ENCODE measurements around the gene CYP24A1.
"Not testable (repeated sequence)": the region's sequence is repeated elsewhere in the genome, so short reads cannot be mapped to it uniquely, and the experiment has no call there.

The CYP24A1 gene

DNA sequence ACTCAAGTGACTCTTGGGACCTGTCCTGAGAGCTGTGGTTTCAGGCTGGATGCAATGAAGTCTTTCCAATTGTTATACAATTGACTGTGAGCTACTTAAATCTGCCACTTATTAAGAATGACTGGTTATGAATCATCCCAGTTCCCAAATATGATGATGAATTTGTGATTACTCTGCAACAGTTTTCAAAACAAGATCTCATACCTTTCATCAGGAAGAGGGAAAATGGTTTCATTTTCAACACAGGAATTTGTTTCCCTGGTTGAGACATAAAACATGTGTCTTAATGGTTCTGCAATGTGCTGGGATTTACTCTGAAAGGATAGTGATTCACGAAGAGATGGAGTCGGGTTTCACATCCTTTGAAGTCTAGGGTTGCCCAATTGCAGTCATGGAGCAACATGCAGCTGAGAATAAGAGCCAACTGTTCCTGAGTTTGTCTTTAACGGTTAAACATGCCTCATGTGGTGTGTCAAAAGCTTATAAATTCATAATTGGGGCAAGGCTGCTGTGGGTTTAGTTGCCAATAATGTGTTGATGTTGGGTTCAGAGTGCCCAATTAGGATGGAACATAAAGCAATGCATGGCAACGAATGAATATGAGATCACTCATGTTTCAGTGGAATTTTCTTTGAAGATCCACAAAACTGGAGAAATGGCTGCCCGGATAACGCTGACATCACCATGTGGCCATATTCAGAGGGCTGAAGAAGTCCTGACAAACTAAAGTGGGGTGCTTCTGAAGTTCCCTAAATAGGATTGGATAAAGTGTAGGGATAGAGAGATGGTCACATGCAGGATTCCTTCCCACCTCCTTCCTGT lies 41.0 kb downstream of the CYP24A1 start:
- DNase-seq: peak; percentile 85 to 97 (median 94)

DNA sequence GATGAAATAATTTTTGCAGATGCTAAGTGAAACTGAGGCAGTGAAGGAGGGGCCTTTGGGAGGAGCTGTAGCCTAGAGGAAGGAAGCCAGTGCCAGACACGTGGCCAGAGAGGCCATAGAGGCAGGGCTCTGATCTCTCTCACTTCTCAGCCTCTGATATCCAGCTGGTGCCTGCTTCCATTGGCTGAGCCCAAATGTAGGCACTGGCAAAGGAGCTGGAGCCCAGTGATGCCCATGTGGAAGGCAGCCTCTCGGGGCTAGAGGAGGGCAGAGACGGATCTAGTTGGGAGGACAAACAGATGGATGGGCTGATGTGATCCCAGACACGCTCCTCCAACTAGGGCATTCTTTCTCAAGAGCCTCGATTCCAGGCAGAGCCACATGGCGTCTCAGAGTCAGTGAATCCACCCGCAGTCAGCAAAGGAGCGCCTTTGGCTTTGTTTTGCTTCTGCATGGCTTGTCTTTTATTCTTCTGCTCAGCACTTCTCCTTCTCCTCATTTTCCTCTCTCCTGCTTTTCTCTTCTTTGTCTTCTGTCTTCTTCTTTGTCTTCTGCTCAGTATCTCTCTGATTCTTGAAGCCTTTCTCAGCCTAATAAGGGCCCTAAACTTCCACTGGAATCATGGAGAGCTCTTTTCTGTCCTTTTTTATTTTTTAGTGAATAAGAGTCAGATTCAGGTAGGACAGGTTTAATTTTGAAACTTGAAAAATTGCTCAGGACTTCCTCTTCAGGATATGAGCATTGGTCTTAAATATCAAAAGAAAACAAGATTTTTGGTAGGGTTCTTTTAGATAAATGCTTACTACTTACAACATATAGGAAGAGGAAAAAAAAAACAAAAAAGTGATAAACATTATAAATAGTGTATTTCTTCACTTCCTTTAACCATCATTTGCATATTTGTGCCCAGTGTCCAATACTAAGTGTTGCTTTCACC lies 41.8 kb downstream of the CYP24A1 start:
- DNase-seq: no peak

DNA sequence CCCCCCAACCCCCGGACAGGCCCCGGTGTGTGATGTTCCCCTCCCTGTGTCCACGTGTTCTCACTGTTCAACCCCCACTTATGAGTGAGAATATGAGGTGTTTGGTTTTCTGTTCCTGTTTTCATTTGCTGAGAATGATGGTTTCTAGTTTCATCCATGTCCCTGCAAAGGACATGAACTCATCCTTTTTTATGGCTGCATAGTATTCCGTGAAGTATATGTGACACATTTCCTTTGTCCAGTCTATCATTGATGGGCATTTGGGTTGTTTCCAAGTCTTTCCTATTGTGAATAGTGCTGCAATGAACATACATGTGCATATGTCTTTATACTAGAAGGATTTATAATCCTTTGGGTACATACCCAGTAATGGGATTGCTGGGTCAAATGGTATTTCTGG lies 42.7 kb downstream of the CYP24A1 start:
- not testable (repeated sequence) for DNase-seq

DNA sequence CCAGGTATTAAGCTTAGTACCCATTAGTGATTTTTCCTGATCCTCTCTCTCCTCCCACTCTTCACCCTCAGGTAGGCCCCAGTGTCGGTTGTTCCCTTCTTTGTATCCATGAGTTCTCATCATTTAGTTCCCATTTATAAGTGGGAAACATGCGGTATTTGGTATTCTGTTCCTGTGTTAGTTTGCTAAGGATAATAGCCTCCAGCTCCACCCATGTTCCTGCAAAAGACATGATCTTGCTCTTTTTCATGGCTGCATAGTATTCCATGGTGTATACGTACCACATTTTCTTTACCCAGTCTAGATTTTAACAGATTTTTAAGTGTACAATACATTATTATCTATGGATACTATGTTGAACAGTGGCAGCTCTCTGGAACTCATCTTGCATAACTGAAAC lies 44.4 kb downstream of the CYP24A1 start:
- no peak for DNase-seq

DNA sequence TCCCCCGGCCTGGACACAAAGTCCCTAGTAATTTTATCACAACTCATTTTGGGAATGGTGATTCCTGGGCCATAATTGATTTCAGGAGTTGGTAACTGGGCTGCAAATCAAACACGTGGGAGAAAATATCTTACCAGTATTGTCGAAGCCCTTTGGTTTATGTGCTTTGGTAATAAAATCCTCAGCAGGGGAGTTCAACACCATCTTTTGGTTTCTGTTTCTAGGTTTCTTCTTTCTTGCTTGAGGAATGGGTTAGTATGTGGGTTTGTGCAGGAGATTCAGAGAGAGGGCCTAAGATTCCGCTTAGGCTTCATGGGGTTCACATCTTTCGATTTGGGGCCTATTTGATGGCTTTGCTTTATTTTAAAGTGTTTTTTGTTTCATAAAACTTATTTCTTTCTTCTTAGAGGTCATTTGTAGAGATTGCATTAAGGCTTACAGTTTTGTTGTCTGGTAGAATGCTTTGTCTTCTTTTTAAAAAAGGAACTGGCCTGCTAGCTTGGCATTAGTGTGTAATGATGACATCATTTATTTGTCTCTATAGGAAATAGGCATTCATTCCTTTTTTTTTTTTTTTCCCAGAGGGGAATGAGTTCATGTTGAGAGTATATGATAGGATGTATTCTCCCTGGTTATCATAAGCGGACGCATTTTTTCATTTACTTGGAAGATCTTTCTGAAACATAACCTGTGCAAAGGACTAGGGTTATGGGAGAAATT lies 45.8 kb downstream of the CYP24A1 start:
- DNase-seq: peak; percentile 21 to 62 (median 56)

DNA sequence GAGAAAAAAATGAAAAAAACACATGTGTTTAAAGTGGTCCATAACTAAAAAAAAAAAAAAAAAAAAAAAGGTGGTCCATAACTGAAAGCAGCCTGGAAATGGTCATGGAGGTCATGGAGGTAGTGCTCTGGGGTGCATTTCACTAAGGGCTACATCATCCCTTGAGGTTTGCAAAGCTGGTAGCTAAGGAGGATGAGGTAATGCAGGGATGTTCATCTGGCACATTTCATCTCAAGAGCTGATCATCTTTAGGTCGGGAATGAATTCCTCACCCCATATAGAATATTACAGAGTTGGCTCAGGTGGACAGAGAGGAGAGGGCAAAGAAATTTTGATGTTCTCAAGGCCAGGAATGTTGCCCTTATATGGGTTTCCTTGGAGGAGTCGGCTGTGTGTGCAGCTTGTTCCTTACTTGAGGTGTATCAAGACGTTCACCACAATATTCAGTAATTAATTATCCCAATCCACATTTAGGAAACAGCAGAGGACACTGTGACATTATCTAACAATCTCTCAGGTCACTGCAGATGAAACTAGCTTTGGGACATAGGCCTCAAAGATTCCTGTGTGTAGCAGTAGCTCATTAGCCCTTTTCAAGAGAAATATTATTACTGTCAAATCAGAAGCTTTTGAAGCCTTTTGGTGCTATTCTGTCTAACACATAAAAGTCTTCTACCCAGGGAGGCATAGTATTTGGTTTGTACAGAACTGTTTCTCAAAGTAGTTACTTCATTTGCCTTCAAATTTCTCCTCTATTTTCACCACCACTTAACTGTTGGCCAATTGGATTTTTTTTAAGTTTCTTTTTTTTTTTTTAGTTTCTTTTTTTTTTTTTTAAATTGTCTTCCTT lies 46.8 kb downstream of the CYP24A1 start:
- no peak for DNase-seq

DNA sequence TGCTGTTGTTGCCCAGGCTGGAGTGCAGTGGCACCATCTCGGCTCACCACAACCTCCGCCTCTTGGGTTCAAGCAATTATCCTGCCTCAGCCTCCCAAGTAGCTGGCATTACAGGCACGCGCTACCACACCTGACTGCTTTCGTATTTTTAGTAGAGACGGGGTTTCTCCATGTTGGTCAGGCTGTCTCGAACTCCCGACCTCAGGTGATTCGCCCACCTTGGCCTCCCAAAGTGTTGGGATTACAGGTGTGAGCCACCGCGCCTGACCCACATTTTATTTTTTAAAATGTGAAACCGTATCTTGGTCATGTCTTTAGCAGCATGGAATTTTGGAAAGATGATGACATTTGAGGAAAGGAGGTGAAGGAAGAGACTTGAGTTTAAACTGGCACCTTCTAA lies 47.5 kb downstream of the CYP24A1 start:
- DNase-seq: not testable (repeated sequence)

DNA sequence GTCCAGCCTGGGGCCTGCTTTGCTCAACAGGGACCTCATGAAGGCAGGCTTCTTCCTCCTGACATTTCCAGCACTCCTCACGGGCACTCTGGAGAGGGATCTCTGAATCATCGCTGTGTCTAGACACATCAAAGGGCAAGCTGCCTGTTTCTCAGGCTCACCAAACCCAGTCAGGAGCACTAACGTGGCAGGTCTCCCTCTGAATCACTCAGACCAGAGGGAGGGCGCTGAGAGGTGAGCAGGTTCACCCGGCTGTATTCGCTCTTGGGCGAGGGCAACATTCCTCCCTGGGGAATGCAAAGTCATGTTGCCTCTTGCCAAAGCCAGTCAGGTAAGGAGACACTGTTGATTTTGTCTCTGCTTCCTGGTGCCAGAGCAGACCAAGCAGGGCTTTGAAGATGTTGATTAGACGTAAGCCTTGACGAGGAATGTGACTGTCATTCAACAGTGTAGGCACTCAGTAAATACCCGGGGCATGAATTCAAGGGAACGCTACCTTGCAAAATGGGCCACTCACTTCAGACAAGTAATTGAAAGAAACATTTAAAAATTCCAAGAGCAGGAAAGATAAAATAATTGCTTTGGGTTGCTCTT lies 50.1 kb downstream of the CYP24A1 start:
- DNase-seq: peak; percentile 75 to 78 (median 76)

DNA sequence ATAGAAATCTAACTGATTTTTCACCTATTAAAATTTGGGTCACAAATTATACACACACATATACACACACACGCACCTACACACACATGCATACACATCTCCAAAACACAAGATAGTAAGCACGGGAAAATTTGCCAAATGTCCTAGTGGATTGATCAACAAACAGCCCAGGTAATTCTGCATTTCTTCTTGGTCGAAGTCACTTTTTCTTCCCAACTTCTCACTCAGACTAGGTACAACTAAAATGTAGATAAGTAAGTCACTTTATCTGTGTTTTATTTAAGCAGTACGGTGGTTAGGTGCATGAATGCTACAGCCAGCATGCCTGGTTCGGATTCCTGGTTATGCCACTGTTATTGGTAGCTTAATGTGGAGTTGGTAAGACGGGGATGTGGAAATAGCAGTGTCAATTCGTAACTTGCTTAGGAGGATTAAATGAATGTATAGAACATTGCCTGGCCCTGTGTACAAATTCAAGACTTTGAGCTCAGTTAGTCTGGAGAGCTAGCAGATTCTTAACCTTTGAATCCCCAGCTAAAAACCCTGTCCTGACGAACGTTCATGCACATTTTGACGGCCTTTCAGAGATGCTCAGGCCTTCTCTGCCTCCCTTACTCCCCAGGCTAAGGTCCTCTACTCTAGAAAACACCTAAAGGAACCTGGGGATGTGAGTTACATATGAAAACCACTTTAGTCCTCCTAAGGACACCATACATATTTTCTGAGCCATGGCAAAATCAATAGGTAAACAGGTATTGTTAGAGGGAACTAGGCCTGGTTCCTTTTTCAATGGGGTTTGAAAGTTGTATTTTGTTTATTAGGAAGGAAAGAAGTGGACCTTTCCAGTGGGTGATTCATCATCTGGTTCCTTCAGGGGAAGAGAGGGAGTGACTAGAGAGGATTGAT lies 50.9 kb downstream of the CYP24A1 start:
- no peak for DNase-seq

DNA sequence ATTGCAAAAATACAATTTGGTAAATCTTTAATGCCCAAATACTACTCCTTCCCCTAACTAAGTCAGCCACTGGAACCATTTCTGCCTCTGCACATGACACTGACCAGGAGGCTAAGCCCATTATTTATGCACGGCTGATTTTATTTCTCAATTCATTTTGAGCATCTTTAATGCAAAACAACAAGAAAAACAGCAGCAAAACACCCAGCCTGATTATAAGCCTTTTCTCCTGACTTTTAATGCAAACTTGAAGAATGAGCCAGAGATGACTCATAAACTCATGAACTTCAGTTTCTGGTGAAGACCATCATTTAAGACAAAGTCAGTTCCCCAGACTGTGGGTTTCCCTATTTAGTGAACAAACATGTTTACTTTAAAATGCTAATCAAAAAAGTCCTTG lies 51.6 kb downstream of the CYP24A1 start:
- DNase-seq: peak; percentile 69 to 89 (median 89)

DNA sequence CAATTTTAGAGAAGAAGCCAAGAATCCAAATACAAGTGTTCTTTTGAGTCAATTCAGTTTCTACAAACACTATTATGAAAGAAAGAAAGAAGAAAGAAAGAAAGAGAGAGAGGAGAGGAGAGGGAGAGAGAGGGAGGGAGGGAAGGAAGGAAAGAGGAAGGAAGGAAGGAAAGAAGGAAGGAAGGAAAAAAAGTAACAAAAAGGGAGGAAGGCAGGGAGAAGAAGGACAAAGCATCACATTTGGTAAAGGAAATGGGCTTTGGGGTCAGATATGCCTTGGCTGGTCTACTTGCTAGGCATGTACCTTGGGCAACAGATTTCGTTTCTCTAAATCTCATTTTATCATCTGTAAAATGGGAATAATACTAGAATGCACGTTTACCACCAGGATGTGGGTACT lies 54.0 kb downstream of the CYP24A1 start:
- DNase-seq: no peak

DNA sequence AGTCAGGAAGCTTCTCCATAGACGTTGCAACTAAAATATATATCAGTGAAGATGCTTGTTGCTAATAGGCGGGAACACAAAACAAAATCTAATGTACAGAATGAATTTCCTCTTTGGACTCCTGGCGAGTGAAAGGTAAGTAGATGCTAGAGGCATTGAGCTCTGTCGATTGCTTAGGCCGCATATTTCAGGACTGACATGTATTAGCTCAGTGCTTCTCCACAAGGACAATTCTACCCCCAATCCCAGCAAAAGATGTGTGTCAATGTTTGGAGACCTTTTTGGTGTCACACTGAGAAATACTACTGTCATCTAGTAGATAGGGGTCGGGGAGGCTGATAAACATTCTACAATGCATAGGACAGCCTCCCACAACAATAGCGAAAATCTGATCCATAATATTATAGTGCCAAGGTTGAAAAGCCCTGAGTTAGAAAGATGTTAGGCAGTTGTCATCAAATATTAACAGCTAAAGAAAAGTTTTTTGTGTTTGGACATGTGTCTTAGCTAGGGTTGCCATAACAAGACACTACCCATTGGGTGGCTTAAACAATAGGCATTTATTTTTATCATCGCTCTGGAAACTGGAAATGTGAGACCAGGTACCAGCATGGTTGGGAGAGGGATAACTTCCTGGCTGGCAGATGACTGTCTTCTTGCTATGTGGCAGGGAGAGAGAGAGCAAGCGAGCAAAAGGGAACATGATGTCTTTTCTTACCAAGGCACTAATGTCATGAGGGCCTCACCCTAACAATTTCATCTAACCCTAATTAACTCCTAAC lies 55.4 kb downstream of the CYP24A1 start:
- no peak for DNase-seq

DNA sequence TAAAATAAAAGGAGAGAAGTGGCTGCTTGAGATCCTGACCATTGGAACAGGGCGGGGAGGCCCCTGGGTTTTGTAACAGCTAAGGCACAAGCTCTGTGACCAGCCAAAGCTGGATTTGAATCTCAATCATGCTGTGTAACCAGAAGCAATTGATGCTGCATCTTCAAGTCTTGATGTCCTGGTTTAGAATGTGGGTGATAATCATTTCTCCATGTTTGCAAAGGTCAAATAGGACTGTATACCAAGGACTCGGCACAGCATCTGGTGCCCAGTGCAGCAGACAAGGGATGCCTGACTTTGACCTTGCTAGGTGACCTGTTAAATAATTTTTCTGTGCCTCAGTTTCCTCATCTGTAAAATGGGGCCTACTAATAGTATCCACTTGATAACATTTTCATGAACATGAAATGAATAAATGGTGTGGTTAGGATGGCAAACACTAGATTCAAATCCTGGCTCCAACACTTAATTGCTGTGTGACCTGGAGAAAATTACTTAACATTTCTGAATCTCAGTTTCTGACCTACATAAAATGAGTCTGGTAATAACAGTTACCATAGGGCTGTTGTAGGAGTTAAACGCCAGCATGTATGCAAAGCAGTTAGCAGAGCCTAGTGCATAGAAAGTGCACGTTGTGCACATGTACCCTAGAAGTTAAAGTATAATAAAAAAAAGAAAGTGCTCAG lies 57.1 kb downstream of the CYP24A1 start:
- DNase-seq: no peak

DNA sequence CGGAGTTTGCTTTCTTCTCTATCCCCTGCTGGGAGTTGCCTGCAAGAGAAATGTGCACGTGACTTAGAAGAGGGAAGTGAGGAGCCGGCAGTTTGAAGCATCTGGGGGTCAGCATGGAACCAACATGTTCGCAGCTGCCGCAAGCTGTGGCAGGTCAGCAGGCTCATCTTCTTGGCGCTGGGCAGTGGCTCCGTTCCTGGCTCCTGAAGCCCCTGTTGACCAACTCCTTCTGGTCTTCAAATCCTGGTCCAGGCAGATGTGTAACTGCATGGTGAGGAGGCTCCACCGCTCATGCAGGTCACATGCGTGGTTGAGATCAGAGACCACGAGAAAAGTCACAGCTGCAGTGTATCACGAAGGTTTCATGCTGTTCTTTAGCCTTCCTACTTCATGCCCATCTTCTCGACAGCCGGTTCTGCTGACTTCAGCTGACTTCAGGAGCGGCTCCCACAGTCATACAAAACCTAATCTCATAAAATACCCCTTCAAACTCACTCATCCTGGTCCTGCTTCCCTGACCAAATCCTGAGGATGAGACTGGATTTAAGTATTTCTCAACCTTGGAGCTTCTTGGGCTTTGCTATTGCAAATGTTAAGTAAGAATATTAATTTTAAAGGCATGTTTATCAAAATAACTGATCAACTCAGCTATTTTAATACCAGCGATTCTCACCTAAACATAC lies 58.5 kb downstream of the CYP24A1 start:
- peak; percentile 38 to 46 (median 42) for DNase-seq

DNA sequence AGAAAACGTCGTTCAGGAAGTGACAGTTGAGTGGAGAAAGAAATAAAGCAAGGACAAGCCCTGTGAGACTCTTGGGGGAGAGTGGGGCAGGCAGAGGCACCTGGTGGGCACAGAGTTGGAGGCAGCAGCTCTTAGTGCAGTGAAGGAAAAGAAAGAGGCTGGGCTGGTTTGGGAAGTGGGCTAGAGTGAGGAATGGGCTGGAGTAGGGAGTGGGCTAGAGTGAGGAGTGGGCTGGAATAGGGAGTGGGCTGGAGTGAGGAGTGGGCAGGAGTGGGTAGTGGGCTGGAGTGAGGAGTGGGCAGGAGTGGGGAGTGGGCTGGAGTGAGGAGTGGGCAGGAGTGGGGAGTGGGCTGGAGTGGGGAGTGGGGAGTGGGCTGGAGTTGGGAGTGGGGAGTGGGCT lies 59.7 kb downstream of the CYP24A1 start:
- DNase-seq: no peak

DNA sequence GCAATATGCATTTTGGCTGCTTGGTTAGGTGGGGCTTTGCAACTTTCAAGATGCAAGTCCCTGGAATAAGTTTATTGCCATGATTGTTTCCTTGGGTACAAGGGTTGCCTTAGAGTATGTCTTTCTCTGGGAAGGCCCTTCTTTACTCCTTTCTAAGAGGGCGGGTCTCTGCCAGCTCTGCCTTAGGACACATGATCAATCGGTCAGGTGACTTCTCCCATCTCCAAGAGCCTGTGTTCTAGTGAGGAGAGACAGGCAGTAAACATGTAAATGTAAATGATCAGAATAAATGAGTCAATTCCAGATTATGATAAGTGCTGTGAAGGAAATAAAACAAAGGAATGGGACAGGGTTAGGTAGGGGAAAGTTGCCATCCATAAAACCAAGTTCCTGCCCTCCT lies 60.2 kb downstream of the CYP24A1 start:
- DNase-seq: no peak

DNA sequence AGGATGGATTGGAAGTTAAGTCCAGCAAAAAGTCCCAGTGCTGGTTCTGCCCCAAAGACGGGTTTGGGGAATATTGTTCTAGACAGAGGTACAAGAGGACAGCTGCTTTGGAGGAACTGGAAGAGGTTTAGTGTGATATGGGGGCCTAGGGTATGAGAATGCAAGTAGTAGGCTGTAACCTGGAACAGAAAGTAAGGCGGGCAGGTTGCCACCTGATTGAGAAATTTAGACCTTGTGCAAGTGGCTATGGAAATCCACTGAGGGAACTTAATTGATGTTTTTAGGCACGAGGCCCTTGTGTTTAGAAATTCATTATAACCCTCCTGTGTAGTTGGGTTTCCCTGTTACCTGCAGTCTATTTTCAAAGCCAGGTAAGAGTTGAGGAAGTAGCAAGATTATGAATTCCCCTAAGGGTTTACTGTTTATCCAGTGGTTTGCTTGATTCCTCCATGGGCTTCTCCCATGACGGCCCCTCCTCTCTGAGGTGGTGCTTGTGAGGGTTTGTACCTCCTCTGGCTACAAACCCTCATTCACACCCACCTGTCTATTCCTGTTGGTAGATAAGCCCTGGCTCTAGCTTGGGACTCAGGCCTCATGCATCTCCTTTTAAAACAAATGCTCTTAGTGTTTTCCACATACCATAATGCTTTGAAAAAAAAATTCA lies 61.4 kb downstream of the CYP24A1 start:
- DNase-seq: no peak

DNA sequence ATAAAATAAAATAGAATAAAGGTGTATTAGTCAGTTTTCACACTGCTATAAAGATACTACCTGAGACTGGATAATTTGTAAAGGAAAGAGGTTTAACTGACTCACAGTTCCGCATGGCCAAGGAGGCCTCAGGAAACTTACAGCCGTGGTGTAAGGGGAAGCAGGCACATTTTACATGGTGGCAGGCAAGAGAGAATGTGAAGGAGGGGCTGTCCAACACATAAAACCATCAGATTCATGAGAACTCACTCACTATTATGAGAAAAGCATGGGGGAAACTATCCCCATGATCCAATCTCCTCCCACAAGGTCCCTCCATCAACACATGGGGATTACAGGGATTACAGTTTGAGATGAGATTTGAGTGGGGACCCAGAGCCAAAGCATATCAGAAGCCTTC lies 62.3 kb downstream of the CYP24A1 start:
- no peak for DNase-seq

All from suppressor macrophage treated with lipopolysaccharide for 1 hour (primary cell).